Measurements from ENCODE around the gene ANKS4B. TPM values are rescaled to one million over a fixed set of nuclear protein-coding genes. Genes with fewer than 3 reads are reported as not detected.

The ANKS4B gene
- polyA plus RNA-seq, 4 donors = 15.9 to 54.7 (median 32.9) TPM

DNA sequence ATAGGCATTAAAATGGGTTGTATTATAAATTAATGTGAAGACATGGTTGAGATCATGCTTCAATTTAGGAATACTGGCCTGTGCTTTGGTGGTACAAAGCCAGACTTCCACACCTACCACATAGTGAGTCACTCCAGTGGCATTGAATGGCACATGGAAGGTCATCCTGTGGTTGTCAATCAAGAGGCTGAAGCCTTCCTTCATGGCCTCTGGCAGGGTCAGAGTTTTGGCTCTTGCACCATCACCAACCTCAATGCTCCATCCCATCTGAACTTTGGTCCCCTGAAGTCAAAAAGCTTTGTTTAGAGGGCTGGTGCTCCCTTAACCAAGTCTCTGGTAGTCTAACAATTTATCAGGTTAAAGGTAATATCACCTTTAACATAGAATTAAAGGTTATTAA, 28.2 kb upstream of the ANKS4B start:
- Histone ChIP-seq H3K27me3 (ENCODE audit: control insufficient read depth in 3 of 3, insufficient read depth in 3 of 3, low read length in 3 of 3) (peaks cover 0 to 4% (median 0%) of the 10 kb centered on the region in 3 donors), H3K36me3 (ENCODE audit: control insufficient read depth in 3 of 3, insufficient read depth in 2 of 3, low read depth in 1 of 3, low read length in 3 of 3) (no peaks in the 10 kb centered on the region), H3K27ac (ENCODE audit: low read depth in 1 of 3, low read length in 2 of 3) (no peak overlapping the region), H3K4me3 (ENCODE audit: low read depth in 1 of 3, low read length in 3 of 3) (no peak overlapping the region), H3K9me3 (ENCODE audit: control insufficient read depth in 2 of 2, insufficient read depth in 1 of 2, low read depth in 1 of 2, low read length in 1 of 2) (no peaks in the 10 kb centered on the region), H3K4me1 (ENCODE audit: control insufficient read depth in 3 of 3, insufficient read depth in 2 of 3, low read depth in 1 of 3, low read length in 2 of 3) (peaks cover 0 to 37% (median 6%) of the 10 kb centered on the region in 3 donors)
- no peak for DNase-seq
- no peak for FAIRE-seq

GRCh38 chr16:21206550-21206949, 26.9 kb upstream of the ANKS4B start:
- 88 to 92% (median 90%) methylated on average over 4 of the region's 4 CpGs for WGBS, 3 donors
- FAIRE-seq = no peak
- no peak overlapping the region for H3K27ac ChIP-seq (ENCODE audit: low read depth in 1 of 3, low read length in 2 of 3)

GRCh38 chr16:21208446-21209230, 24.9 kb upstream of the ANKS4B start:
- no peak overlapping the region for H3K4me3 ChIP-seq (ENCODE audit: low read depth in 1 of 3, low read length in 3 of 3)
- peaks cover 0 to 2% (median 0%) of the 10 kb centered on the region in 3 donors for H3K27me3 ChIP-seq (ENCODE audit: control insufficient read depth in 3 of 3, insufficient read depth in 3 of 3, low read length in 3 of 3)
- no peak for FAIRE-seq
- no peak overlapping the region for H3K27ac ChIP-seq (ENCODE audit: low read depth in 1 of 3, low read length in 2 of 3)
- 40 to 58% (median 45%) methylated on average over 2 of the region's 2 CpGs for WGBS, 3 donors
- no peaks in the 10 kb centered on the region for H3K9me3 ChIP-seq (ENCODE audit: control insufficient read depth in 2 of 2, insufficient read depth in 1 of 2, low read depth in 1 of 2, low read length in 1 of 2)
- H3K36me3 ChIP-seq (ENCODE audit: control insufficient read depth in 3 of 3, insufficient read depth in 2 of 3, low read depth in 1 of 3, low read length in 3 of 3) = no peaks in the 10 kb centered on the region
- DNase-seq = peak; percentile 21 to 50
- peaks cover 0 to 11% (median 3%) of the 10 kb centered on the region in 3 donors for H3K4me1 ChIP-seq (ENCODE audit: control insufficient read depth in 3 of 3, insufficient read depth in 2 of 3, low read depth in 1 of 3, low read length in 2 of 3)

More at GRCh38 chr16:21206550-21206949, 26.9 kb upstream of the ANKS4B start:
- H3K36me3 ChIP-seq (ENCODE audit: control insufficient read depth in 3 of 3, insufficient read depth in 2 of 3, low read depth in 1 of 3, low read length in 3 of 3) = no peaks in the 10 kb centered on the region
- no peaks in the 10 kb centered on the region for H3K9me3 ChIP-seq (ENCODE audit: control insufficient read depth in 2 of 2, insufficient read depth in 1 of 2, low read depth in 1 of 2, low read length in 1 of 2)
- H3K27me3 ChIP-seq (ENCODE audit: control insufficient read depth in 3 of 3, insufficient read depth in 3 of 3, low read length in 3 of 3) = peaks cover 0 to 2% (median 0%) of the 10 kb centered on the region in 3 donors
- DNase-seq = no peak
- no peak overlapping the region for H3K4me3 ChIP-seq (ENCODE audit: low read depth in 1 of 3, low read length in 3 of 3)
- peaks cover 0 to 29% (median 3%) of the 10 kb centered on the region in 3 donors for H3K4me1 ChIP-seq (ENCODE audit: control insufficient read depth in 3 of 3, insufficient read depth in 2 of 3, low read depth in 1 of 3, low read length in 2 of 3)

DNA sequence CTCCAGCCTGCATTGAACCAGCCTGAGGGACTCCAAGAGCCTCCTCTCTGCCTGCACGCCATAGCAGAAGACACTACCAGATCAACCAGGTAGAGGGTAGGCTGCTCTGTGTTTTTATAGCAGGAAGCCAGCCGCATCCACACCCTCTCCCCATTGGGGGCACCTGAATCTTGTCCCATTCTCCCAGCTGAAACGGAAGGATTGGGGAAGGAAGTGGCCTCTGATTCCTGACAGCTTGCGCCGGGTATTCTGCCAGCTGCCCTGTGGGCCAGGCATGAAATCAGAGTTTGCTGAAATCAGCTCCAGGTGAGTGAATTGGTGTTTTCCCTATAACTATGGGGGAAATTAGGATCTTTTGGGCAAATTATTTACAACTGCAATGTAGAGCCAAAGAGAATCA, 22.0 kb upstream of the ANKS4B start, which contains the start of gene ZP2:
TSS of gene ZP2 (minus strand) at position 89 of the 400 bp plus-strand sequence. CDS start at position 62, 27 bp downstream.
- peaks cover 0 to 4% (median 0%) of the 10 kb centered on the region in 3 donors for H3K4me1 ChIP-seq (ENCODE audit: control insufficient read depth in 3 of 3, insufficient read depth in 2 of 3, low read depth in 1 of 3, low read length in 2 of 3)
- H3K4me3 ChIP-seq (ENCODE audit: low read depth in 1 of 3, low read length in 3 of 3) = no peak within 1 kb of the TSS
- H3K9me3 ChIP-seq (ENCODE audit: control insufficient read depth in 2 of 2, insufficient read depth in 1 of 2, low read depth in 1 of 2, low read length in 1 of 2) = no peaks in the 10 kb centered on the region
- H3K27ac ChIP-seq (ENCODE audit: low read depth in 1 of 3, low read length in 2 of 3) = no peak within 1 kb of the TSS
- no peaks in the 10 kb centered on the region for H3K36me3 ChIP-seq (ENCODE audit: control insufficient read depth in 3 of 3, insufficient read depth in 2 of 3, low read depth in 1 of 3, low read length in 3 of 3)
- no peak for DNase-seq
- FAIRE-seq = no peak
- peaks cover 0 to 4% (median 0%) of the 10 kb centered on the region in 3 donors for H3K27me3 ChIP-seq (ENCODE audit: control insufficient read depth in 3 of 3, insufficient read depth in 3 of 3, low read length in 3 of 3)
- WGBS, 3 donors = 55 to 81% (median 65%) methylated on average over 5 of the region's 5 CpGs

DNA sequence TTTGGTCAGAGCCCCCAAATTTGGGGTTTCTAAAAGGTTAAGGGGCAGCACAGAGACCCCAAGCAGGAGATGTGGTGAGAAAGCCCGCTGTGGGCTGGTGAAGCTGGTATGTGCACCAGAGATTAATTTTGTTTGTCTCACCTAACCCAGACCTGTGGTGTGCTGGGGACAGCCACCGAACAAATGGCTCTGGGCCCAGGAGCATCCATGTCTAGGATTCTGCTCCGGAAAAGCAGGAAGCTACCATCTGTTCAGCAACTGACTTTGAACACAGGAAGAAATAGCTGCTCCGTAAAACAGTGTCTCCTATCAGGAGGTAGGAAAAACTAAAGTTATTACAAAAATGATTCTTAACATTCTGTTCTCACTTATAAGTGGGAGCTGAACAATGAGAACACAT, 19.4 kb upstream of the ANKS4B start:
- Histone ChIP-seq H3K27me3 (ENCODE audit: control insufficient read depth in 3 of 3, insufficient read depth in 3 of 3, low read length in 3 of 3) (peaks cover 0 to 4% (median 0%) of the 10 kb centered on the region in 3 donors), H3K4me3 (ENCODE audit: low read depth in 1 of 3, low read length in 3 of 3) (no peak overlapping the region), H3K27ac (ENCODE audit: low read depth in 1 of 3, low read length in 2 of 3) (no peak overlapping the region), H3K9me3 (ENCODE audit: control insufficient read depth in 2 of 2, insufficient read depth in 1 of 2, low read depth in 1 of 2, low read length in 1 of 2) (no peaks in the 10 kb centered on the region), H3K36me3 (ENCODE audit: control insufficient read depth in 3 of 3, insufficient read depth in 2 of 3, low read depth in 1 of 3, low read length in 3 of 3) (no peaks in the 10 kb centered on the region), H3K4me1 (ENCODE audit: control insufficient read depth in 3 of 3, insufficient read depth in 2 of 3, low read depth in 1 of 3, low read length in 2 of 3) (peaks cover 0 to 4% (median 0%) of the 10 kb centered on the region in 3 donors)
- WGBS, 3 donors = 79 to 91% (median 90%) methylated on average over 4 of the region's 4 CpGs
- FAIRE-seq (no peak), DNase-seq (no peak)

DNA sequence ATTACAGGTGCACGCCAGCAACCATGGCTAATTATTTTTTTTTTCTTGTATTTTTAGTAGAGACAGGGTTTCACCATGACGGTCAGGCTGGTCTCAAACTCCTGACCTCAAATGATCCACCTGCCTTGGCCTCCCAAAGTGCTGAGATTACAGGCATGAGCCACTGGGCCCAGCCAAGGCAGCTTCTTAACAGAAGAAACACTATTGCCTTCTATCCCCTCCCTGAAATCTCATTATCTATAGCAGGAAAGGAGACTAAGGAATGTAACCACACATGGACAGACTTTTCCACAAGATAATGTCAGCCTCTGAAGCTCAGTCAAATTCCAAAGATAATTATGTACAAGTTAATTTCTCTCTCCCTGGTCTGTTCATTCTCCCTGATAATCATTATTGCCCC, 16.4 kb upstream of the ANKS4B start:
- FAIRE-seq (no peak), DNase-seq (no peak)
- Histone ChIP-seq H3K27me3 (ENCODE audit: control insufficient read depth in 3 of 3, insufficient read depth in 3 of 3, low read length in 3 of 3) (peaks cover 0 to 2% (median 0%) of the 10 kb centered on the region in 3 donors), H3K36me3 (ENCODE audit: control insufficient read depth in 3 of 3, insufficient read depth in 2 of 3, low read depth in 1 of 3, low read length in 3 of 3) (no peaks in the 10 kb centered on the region), H3K4me1 (ENCODE audit: control insufficient read depth in 3 of 3, insufficient read depth in 2 of 3, low read depth in 1 of 3, low read length in 2 of 3) (peaks cover 0 to 4% (median 0%) of the 10 kb centered on the region in 3 donors), H3K4me3 (ENCODE audit: low read depth in 1 of 3, low read length in 3 of 3) (no peak overlapping the region), H3K9me3 (ENCODE audit: control insufficient read depth in 2 of 2, insufficient read depth in 1 of 2, low read depth in 1 of 2, low read length in 1 of 2) (no peaks in the 10 kb centered on the region), H3K27ac (ENCODE audit: low read depth in 1 of 3, low read length in 2 of 3) (no peak overlapping the region)
- WGBS, 3 donors = 84 to 91% (median 89%) methylated on average over 2 of the region's 2 CpGs

GRCh38 chr16:21218153-21218552, 15.3 kb upstream of the ANKS4B start:
- FAIRE-seq (no peak), DNase-seq (no peak)
- no peak overlapping the region for H3K4me3 ChIP-seq (ENCODE audit: low read depth in 1 of 3, low read length in 3 of 3)
- H3K36me3 ChIP-seq (ENCODE audit: control insufficient read depth in 3 of 3, insufficient read depth in 2 of 3, low read depth in 1 of 3, low read length in 3 of 3) = no peaks in the 10 kb centered on the region
- H3K4me1 ChIP-seq (ENCODE audit: control insufficient read depth in 3 of 3, insufficient read depth in 2 of 3, low read depth in 1 of 3, low read length in 2 of 3) = peaks cover 0 to 10% (median 0%) of the 10 kb centered on the region in 3 donors
- no peaks in the 10 kb centered on the region for H3K9me3 ChIP-seq (ENCODE audit: control insufficient read depth in 2 of 2, insufficient read depth in 1 of 2, low read depth in 1 of 2, low read length in 1 of 2)
- 62 to 69% (median 66%) methylated on average over 7 of the region's 7 CpGs for WGBS, 3 donors
- H3K27ac ChIP-seq (ENCODE audit: low read depth in 1 of 3, low read length in 2 of 3) = no peak overlapping the region
- H3K27me3 ChIP-seq (ENCODE audit: control insufficient read depth in 3 of 3, insufficient read depth in 3 of 3, low read length in 3 of 3) = peaks cover 0 to 2% (median 0%) of the 10 kb centered on the region in 3 donors

DNA sequence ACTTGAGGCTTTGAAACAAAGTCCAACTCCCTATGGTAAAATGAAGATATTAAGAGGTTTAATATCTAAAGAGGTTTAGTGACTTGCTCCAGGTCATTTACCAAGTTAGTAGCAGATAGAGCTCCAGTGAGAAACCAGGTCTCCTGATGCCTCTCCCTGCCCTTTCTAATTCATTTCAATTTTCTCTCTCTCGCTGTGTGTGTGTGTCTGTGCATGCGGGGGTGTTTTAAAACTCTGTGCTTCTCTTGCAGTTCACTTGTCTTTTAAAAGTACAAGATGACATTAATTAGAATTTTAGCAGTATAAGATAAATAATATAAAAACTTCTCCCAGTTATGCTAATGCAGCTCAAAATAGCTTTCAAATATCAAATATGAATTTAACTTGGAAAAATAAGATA, 13.9 kb upstream of the ANKS4B start:
- peaks cover 0 to 2% (median 0%) of the 10 kb centered on the region in 3 donors for H3K27me3 ChIP-seq (ENCODE audit: control insufficient read depth in 3 of 3, insufficient read depth in 3 of 3, low read length in 3 of 3)
- H3K27ac ChIP-seq (ENCODE audit: low read depth in 1 of 3, low read length in 2 of 3) = no peak overlapping the region
- FAIRE-seq = no peak
- no peaks in the 10 kb centered on the region for H3K36me3 ChIP-seq (ENCODE audit: control insufficient read depth in 3 of 3, insufficient read depth in 2 of 3, low read depth in 1 of 3, low read length in 3 of 3)
- H3K4me1 ChIP-seq (ENCODE audit: control insufficient read depth in 3 of 3, insufficient read depth in 2 of 3, low read depth in 1 of 3, low read length in 2 of 3) = peaks cover 0 to 16% (median 2%) of the 10 kb centered on the region in 3 donors
- DNase-seq = no peak
- 90 to 98% (median 94%) methylated on average over 2 of the region's 2 CpGs for WGBS, 3 donors
- no peak overlapping the region for H3K4me3 ChIP-seq (ENCODE audit: low read depth in 1 of 3, low read length in 3 of 3)
- no peaks in the 10 kb centered on the region for H3K9me3 ChIP-seq (ENCODE audit: control insufficient read depth in 2 of 2, insufficient read depth in 1 of 2, low read depth in 1 of 2, low read length in 1 of 2)

Measured in small intestine (tissue), 7 donors.